Calu3 (cell line): Measurements from ENCODE around the gene ATP10B. TPM values are rescaled to one million over a fixed set of nuclear protein-coding genes. Genes with fewer than 3 reads are reported as not detected.

Experiments used
- BruUV-seq: library from RNA; stranded (reverse); fragments of 400-500 nt; replicated peaks from 2 replicates; lab custom pipeline; 2021; lab: Mats Ljungman, UMichigan
- CTCF ChIA-PET: fragments of 300-600 bp; sonication (Branson Sonifier 250); formaldehyde crosslinking; loops from one replicate; lab custom pipeline; 2022; ENCODE audit warnings: antibody characterized with exemption; lab: Charles Lee
- DNase-seq: peaks from one replicate; pipeline ENCODE4 v3.0.0; 2022
- H3K27ac Mint-ChIP-seq: one replicate; pipeline ENCODE4 v1.8.0; 2022; ENCODE audit warnings: mixed read lengths; ENCODE audit not compliant: unreplicated experiment
- H3K27me3 Mint-ChIP-seq: one replicate; pipeline ENCODE4 v1.8.0; 2022; ENCODE audit warnings: mixed read lengths; ENCODE audit not compliant: unreplicated experiment
- H3K36me3 Mint-ChIP-seq: one replicate; pipeline ENCODE4 v1.8.0; 2022; ENCODE audit warnings: mild to moderate bottlenecking, moderate library complexity, mixed read lengths; ENCODE audit not compliant: insufficient read depth, unreplicated experiment
- H3K4me1 Mint-ChIP-seq: one replicate; pipeline ENCODE4 v1.8.0; 2022; ENCODE audit warnings: mild to moderate bottlenecking, low read depth, mixed read lengths; ENCODE audit not compliant: unreplicated experiment
- H3K4me3 Mint-ChIP-seq: one replicate; pipeline ENCODE4 v1.8.0; 2022; ENCODE audit warnings: mild to moderate bottlenecking, low read depth, moderate library complexity, mixed read lengths; ENCODE audit not compliant: unreplicated experiment
- H3K9me3 Mint-ChIP-seq: one replicate; pipeline ENCODE4 v1.8.0; 2022; ENCODE audit warnings: low read depth, mixed read lengths; ENCODE audit not compliant: unreplicated experiment
- CTCF ChIP-seq: fragments of 200-600 bp; IDR thresholded peaks from one replicate; pipeline ENCODE4 v1.8.0; 2022; ENCODE audit warnings: antibody characterized with exemption; ENCODE audit not compliant: unreplicated experiment
- intact Hi-C: fragments of 100-400 bp; cut with micrococcal nuclease; formaldehyde crosslinking; loops from one replicate; pipeline ENCODE4 v1.10.0; 2022; ENCODE audit not compliant: unreplicated experiment
- total RNA-seq: library from RNA; stranded (reverse); gene quantifications from 2 replicates; pipeline ENCODE4 v1.2.3, GENCODE V29; 2022

The ATP10B gene
- total RNA-seq, 1 experiment from 2014 or later: 1.4 TPM

GRCh38 chr5:160767062-160767461 lies 84.9 kb downstream of the ATP10B start:
- Mint-ChIP-seq H3K9me3 (peaks cover 3% of the 10 kb centered on the region), H3K4me1 (no peaks in the 10 kb centered on the region), H3K27ac (no peak overlapping the region), H3K4me3 (no peak overlapping the region), H3K36me3 (no peaks in the 10 kb centered on the region), H3K27me3 (no peaks in the 10 kb centered on the region)
- CTCF ChIA-PET: interaction anchor here (0.7 kb wide), 2 partner anchors 278 to 986 kb away, joined by 3 to 6 read pairs; no protein-coding TSS in a partner anchor
- DNase-seq: no peak
- no peak for TF ChIP-seq CTCF
- no TSS peak for BruUV-seq
- intact Hi-C loops: no loop called here

GRCh38 chr5:160760008-160760407 lies 92.0 kb downstream of the ATP10B start:
- DNase-seq: no peak
- H3K27me3 Mint-ChIP-seq: no peaks in the 10 kb centered on the region
- H3K36me3 Mint-ChIP-seq: no peaks in the 10 kb centered on the region
- no peaks in the 10 kb centered on the region for H3K4me1 Mint-ChIP-seq
- no peak for TF ChIP-seq CTCF
- no peak overlapping the region for H3K4me3 Mint-ChIP-seq
- CTCF ChIA-PET: interaction anchor here (0.6 kb wide), 1 partner anchor 1241 kb away, joined by 3 read pairs; no protein-coding TSS in a partner anchor
- BruUV-seq: no TSS peak
- H3K27ac Mint-ChIP-seq: no peak overlapping the region
- intact Hi-C loops: no loop called here
- peaks cover 3% of the 10 kb centered on the region for H3K9me3 Mint-ChIP-seq

GRCh38 chr5:160757194-160757593 lies 94.8 kb downstream of the ATP10B start:
- no peak for TF ChIP-seq CTCF
- intact Hi-C loops: no loop called here
- Mint-ChIP-seq H3K9me3 (no peaks in the 10 kb centered on the region), H3K27me3 (no peaks in the 10 kb centered on the region), H3K4me1 (no peaks in the 10 kb centered on the region), H3K4me3 (no peak overlapping the region), H3K27ac (no peak overlapping the region), H3K36me3 (no peaks in the 10 kb centered on the region)
- no peak for DNase-seq
- BruUV-seq: no TSS peak
- CTCF ChIA-PET: interaction anchor here (0.6 kb wide), 1 partner anchor 24 kb away, joined by 3 read pairs; no protein-coding TSS in a partner anchor

- no peak for TF ChIP-seq CTCF
- Mint-ChIP-seq H3K4me3 (no peak overlapping the region), H3K4me1 (no peaks in the 10 kb centered on the region), H3K27me3 (no peaks in the 10 kb centered on the region), H3K36me3 (no peaks in the 10 kb centered on the region), H3K27ac (no peak overlapping the region), H3K9me3 (no peaks in the 10 kb centered on the region)
- CTCF ChIA-PET: no interaction called here
- intact Hi-C loops: no loop called here
- no TSS peak for BruUV-seq
- no peak for DNase-seq
Measured at GRCh38 chr5:160750938-160751657, 100.9 kb downstream of the ATP10B start.
